Sigmoid colon (tissue), 7 donors: ENCODE data around the gene DDX6. TPM values are rescaled to one million over a fixed set of nuclear protein-coding genes. Genes with fewer than 3 reads are reported as not detected.

ENCODE experiments used
- DNase-seq: peaks from one replicate; pipeline ENCODE4 v3.0.0-alpha.2; 2019
- H3K27ac ChIP-seq, 4 donors: fragments of 200-600 bp; sonication (generic); one replicate each; pipeline ENCODE4 v1.5.1; 2016 to 2019; ENCODE audit warnings: mild to moderate bottlenecking in 1 of 4
- H3K27me3 ChIP-seq, 3 donors: fragments of 200-600 bp; sonication (generic); one replicate each; pipeline ENCODE4 v1.5.1; 2019; ENCODE audit warnings: mild to moderate bottlenecking in 1 of 3
- H3K36me3 ChIP-seq, 4 donors: fragments of 200-600 bp; sonication (generic); one replicate each; pipeline ENCODE4 v1.5.1; 2016 to 2019
- H3K4me1 ChIP-seq, 4 donors: fragments of 200-600 bp; sonication (generic); one replicate each; pipeline ENCODE4 v1.5.1; 2017 to 2019
- H3K4me3 ChIP-seq, 4 donors: fragments of 200-600 bp; sonication (generic); one replicate each; pipeline ENCODE4 v1.5.1; 2017 to 2019; ENCODE audit warnings: mild to moderate bottlenecking in 2 of 4, moderate library complexity in 1 of 4
- H3K9me3 ChIP-seq, 4 donors: fragments of 200-600 bp in 3 of 4; sonication (generic) in 3 of 4; one replicate each; pipeline versions ENCODE4 v1.5.1 to v1.6.1; 2013 to 2019
- EP300 ChIP-seq, 4 donors: sonication (generic); formaldehyde crosslinking; IDR thresholded peaks; one replicate each; pipeline ENCODE4 v1.6.1; 2017; ENCODE audit warnings: antibody characterized with exemption in 4 of 4
- POLR2A ChIP-seq, 2 donors: fragments of 450-650 bp; IDR thresholded peaks; one replicate each; pipeline ENCODE4 v1.6.1; 2016; ENCODE audit warnings: antibody characterized with exemption in 2 of 2, mild to moderate bottlenecking in 2 of 2, moderate library complexity in 2 of 2
- POLR2AphosphoS5 ChIP-seq, 4 donors: sonication (generic); formaldehyde crosslinking; IDR thresholded peaks; one replicate each; pipeline ENCODE4 v1.6.1; 2017; ENCODE audit warnings: antibody characterized with exemption in 4 of 4
- WGBS, 2 donors: extraction: QIAGEN DNeasy Blood & Tissue Kit; methylation state at CpG; one replicate each; pipeline ENCODE4 v1.1.7; 2013; 5-methylcytosine and 5-hydroxymethylcytosine counted together
- intact Hi-C: fragments of 100-400 bp; cut with DNase I; formaldehyde crosslinking; loops from one replicate; pipeline ENCODE4 v1.15.1; 2023
- polyA plus RNA-seq, 3 donors: library from polyadenylated mRNA; stranded (reverse); fragments of 200-250 nt; gene quantifications; one replicate each; pipeline ENCODE4 v1.2.3, GENCODE V29; 2013
- total RNA-seq, 4 donors: library from RNA; depleted of rRNA; stranded (reverse); fragments of >200 nt; gene quantifications; one replicate each; pipeline ENCODE4 v1.1.0, GENCODE V29; 2016
- TF ChIP-seq, protein P1 (sequence below), 4 experiments: fragments of 450-650 bp in 3 of 4; fragments of 200-600 bp in 1 of 4; IDR thresholded peaks; one replicate each; pipeline ENCODE4 v1.5.1; 2016 to 2019; ENCODE audit warnings: antibody characterized with exemption in 4 of 4, mild to moderate bottlenecking in 3 of 4, moderate library complexity in 2 of 4
- donor health status: healthy with polysubstance abuse.
- donor health status: Bipolar disorder and iron deficiency.
- donor health status: healthy.

The DDX6 gene
- total and polyA plus RNA-seq, 7 donors = 19.2 to 137 (median 97.8) TPM

DNA sequence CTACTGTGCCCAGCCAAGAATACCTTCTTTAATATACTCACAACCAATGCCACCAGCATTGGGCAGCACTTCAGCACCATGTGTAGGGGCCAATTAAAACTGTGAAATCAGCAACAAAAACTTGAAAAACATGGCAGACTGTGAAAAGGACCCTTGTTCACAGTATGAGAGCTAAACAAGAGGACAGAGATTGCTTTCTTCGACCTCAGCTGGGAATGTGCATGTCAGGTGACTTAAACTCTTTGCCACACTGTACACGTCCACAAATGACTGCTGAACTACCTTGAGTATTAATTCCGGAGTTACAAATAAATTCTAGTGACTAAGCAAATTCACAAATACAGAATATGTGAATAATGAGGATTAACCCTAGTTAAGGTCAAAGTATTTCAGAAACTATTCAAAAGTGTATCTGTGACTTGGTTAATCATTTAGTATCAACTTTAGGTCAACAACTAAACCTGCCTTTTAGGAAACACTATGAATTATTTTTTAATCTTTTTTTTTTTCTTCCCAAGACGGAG, 33.0 kb downstream of the DDX6 start:
- peaks cover 13 to 99% (median 73%) of the 10 kb centered on the region in 4 donors for H3K36me3 ChIP-seq
- 87 to 90% methylated on average over 4 of the region's 4 CpGs for WGBS, 2 donors
- intact Hi-C loops = no loop called here
- TF ChIP-seq EP300 (IDR thresholded peaks at IDR 0.05) (no peak), POLR2A (IDR thresholded peaks at IDR 0.05) (no peak), POLR2AphosphoS5 (IDR thresholded peaks at IDR 0.05) (no peak)
- TF ChIP-seq, protein P1, sequence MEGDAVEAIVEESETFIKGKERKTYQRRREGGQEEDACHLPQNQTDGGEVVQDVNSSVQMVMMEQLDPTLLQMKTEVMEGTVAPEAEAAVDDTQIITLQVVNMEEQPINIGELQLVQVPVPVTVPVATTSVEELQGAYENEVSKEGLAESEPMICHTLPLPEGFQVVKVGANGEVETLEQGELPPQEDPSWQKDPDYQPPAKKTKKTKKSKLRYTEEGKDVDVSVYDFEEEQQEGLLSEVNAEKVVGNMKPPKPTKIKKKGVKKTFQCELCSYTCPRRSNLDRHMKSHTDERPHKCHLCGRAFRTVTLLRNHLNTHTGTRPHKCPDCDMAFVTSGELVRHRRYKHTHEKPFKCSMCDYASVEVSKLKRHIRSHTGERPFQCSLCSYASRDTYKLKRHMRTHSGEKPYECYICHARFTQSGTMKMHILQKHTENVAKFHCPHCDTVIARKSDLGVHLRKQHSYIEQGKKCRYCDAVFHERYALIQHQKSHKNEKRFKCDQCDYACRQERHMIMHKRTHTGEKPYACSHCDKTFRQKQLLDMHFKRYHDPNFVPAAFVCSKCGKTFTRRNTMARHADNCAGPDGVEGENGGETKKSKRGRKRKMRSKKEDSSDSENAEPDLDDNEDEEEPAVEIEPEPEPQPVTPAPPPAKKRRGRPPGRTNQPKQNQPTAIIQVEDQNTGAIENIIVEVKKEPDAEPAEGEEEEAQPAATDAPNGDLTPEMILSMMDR (IDR thresholded peaks at IDR 0.05) = no peak
- no peaks in the 10 kb centered on the region for H3K27me3 ChIP-seq
- H3K4me3 ChIP-seq = no peak overlapping the region
- no peaks in the 10 kb centered on the region for H3K9me3 ChIP-seq
- no peak overlapping the region for H3K27ac ChIP-seq
- DNase-seq = no peak
- H3K4me1 ChIP-seq = peaks cover 0 to 4% (median 2%) of the 10 kb centered on the region in 4 donors

DNA sequence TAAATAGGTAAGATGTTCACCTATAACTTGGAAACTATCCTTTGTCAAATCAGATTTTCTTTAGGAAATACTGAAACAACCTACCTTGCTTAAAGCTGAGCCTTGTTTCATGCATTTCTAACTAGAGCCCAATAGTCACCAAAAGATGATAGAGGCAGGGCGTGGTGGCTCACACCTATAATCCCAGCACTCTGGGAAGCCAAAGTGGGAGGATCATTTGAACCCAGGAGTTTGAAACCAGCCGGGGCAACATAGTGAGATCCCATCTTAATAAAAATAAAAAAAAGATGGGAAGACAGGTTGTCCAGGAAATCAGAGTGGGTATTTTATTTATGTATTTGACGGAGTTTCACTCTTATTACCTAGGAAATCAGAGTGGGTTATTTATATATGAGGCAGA, 38.3 kb downstream of the DDX6 start:
- Histone ChIP-seq H3K27me3 (no peaks in the 10 kb centered on the region), H3K36me3 (peaks cover 25 to 99% (median 61%) of the 10 kb centered on the region in 4 donors), H3K4me3 (no peak overlapping the region), H3K9me3 (no peaks in the 10 kb centered on the region), H3K27ac (no peak overlapping the region), H3K4me1 (peaks cover 0 to 5% (median under 1%) of the 10 kb centered on the region in 4 donors)
- no peak for DNase-seq
- WGBS, 2 donors = 91 to 97% methylated on average over 3 of the region's 3 CpGs
- intact Hi-C loops = no loop called here
- TF ChIP-seq POLR2AphosphoS5 (IDR thresholded peaks at IDR 0.05) (no peak), EP300 (IDR thresholded peaks at IDR 0.05) (no peak), POLR2A (IDR thresholded peaks at IDR 0.05) (no peak)
- TF ChIP-seq, protein P1 (IDR thresholded peaks at IDR 0.05) = no peak

DNA sequence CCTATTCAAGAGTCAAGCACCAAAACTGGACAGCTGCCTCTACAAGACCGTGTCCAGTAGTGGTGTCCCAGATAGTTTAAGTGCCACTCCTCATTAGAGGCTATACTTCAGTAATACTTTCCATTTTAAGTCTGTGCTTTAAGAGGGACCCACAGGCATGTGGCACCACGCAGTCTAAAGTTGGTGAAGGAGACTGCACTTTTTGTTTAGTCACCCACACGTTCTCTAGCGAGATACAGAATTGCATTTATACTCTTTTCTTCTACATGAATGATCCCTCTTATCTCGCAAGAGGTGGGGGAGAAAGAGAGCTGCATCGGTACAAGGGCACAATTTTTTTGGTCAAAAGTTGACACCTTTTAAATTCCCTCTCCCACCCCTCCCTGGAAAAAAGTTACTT, 41.5 kb downstream of the DDX6 start:
- Histone ChIP-seq H3K9me3 (no peaks in the 10 kb centered on the region), H3K27me3 (no peaks in the 10 kb centered on the region), H3K36me3 (peaks cover 20 to 67% (median 40%) of the 10 kb centered on the region in 4 donors), H3K4me3 (no peak overlapping the region), H3K27ac (no peak overlapping the region), H3K4me1 (peaks cover 0 to 5% (median 0%) of the 10 kb centered on the region in 4 donors)
- intact Hi-C loops = no loop called here
- TF ChIP-seq POLR2AphosphoS5 (IDR thresholded peaks at IDR 0.05) (peak in 1 of 4 donors; percentile 21), POLR2A (IDR thresholded peaks at IDR 0.05) (no peak), EP300 (IDR thresholded peaks at IDR 0.05) (no peak)
- TF ChIP-seq, protein P1 (IDR thresholded peaks at IDR 0.05) = no peak
- WGBS, 2 donors = 84 to 88% methylated on average over 6 of the region's 6 CpGs
- DNase-seq = no peak

DNA sequence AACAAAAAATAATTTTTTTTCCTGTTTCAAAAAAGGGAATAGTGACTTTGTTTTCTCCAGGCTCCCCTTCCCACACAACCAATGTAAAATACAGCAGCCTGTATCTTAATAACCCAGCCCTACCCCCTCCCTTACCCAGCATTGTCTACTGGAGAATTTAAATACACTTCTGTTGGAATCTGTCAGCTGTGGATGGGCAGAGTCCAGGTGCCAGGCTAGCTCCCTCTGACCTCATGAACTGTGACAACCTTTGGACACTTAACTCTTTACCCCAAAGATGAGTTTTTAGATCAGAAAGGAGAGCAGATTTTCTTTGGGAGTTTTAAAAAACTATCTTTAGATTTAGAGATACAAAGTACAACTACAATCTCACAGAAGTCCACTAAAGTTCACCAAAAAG, 42.9 kb downstream of the DDX6 start:
- TF ChIP-seq, protein P1 (IDR thresholded peaks at IDR 0.05) = no peak
- TF ChIP-seq EP300 (IDR thresholded peaks at IDR 0.05) (no peak), POLR2AphosphoS5 (IDR thresholded peaks at IDR 0.05) (no peak), POLR2A (IDR thresholded peaks at IDR 0.05) (no peak)
- Histone ChIP-seq H3K27ac (no peak overlapping the region), H3K4me1 (peaks cover 0 to 5% (median 0%) of the 10 kb centered on the region in 4 donors), H3K9me3 (no peaks in the 10 kb centered on the region), H3K36me3 (peaks cover 13 to 53% (median 28%) of the 10 kb centered on the region in 4 donors), H3K4me3 (no peak overlapping the region), H3K27me3 (no peaks in the 10 kb centered on the region)
- intact Hi-C loops = no loop called here
- no peak for DNase-seq
